ENCODE data around the gene GLTPD2.
"Not testable (repeated sequence)": the region's sequence is repeated elsewhere in the genome, so short reads cannot be mapped to it uniquely, and the experiment has no call there.

The GLTPD2 gene

DNA sequence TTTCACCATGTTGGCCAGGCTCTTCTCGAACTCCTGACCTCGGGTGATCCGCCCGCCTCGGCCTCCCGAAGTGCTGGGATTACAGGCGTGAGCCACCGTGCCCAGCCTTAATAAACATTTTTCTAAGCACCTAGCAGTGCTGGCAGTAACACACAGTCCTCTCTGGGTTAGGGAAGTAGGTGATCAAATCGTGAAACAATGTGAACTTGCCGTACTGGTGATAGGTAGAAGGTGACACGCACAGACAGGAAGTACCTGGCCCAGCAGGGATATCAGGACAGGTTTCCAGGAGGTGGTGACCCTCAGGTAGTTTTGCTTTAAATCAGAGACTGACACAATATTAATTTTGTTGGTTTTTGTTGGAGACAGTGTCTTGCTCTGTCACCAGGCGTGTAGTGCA, 22.7 kb downstream of the GLTPD2 start:
- H3K27me3 ChIP-seq (ENCODE audit: low read depth, low read length): no peaks in the 10 kb centered on the region
- peaks cover 0 to 28% of the 10 kb centered on the region in 2 donors for H3K36me3 ChIP-seq (ENCODE audit: control insufficient read depth in 1 of 2, insufficient read depth in 2 of 2, low read length in 2 of 2)
- H3K4me1 ChIP-seq (ENCODE audit: control insufficient read depth in 1 of 2, insufficient read depth in 2 of 2, low read length in 2 of 2): peaks cover 9 to 17% of the 10 kb centered on the region in 2 donors
- no peaks in the 10 kb centered on the region for H3K9me3 ChIP-seq (ENCODE audit: control insufficient read depth in 1 of 2, low read length in 2 of 2)
- no peak overlapping the region for H3K27ac ChIP-seq (ENCODE audit: low read length)
- H3K4me3 ChIP-seq (ENCODE audit: low read depth in 1 of 2, low read length in 2 of 2): no peak overlapping the region

DNA sequence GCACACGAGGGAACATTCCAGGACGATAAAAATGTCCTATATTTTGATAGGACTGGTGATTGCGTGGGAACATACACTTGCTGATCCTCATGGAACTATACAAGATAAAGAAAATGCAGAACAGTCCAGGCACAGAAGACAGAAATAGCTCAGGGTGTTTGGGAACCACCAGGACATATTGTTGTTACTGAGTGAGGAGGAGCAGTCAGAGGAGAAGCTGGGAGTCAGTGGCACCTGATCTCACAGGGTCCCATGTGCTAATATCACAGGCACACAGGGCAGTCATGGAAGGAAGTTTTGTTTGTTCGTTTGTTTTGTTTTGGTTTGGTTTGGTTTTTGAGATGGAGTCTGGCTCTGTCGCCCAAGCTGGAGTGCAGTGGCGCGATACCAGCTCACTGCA, 23.9 kb downstream of the GLTPD2 start:
- Histone ChIP-seq H3K4me1 (ENCODE audit: control insufficient read depth in 1 of 2, insufficient read depth in 2 of 2, low read length in 2 of 2) (peaks cover 8 to 15% of the 10 kb centered on the region in 2 donors), H3K27ac (ENCODE audit: low read length) (no peak overlapping the region), H3K9me3 (ENCODE audit: control insufficient read depth in 1 of 2, low read length in 2 of 2) (no peaks in the 10 kb centered on the region), H3K27me3 (ENCODE audit: low read depth, low read length) (no peaks in the 10 kb centered on the region), H3K36me3 (ENCODE audit: control insufficient read depth in 1 of 2, insufficient read depth in 2 of 2, low read length in 2 of 2) (peaks cover 0 to 36% of the 10 kb centered on the region in 2 donors), H3K4me3 (ENCODE audit: low read depth in 1 of 2, low read length in 2 of 2) (no peak overlapping the region)

DNA sequence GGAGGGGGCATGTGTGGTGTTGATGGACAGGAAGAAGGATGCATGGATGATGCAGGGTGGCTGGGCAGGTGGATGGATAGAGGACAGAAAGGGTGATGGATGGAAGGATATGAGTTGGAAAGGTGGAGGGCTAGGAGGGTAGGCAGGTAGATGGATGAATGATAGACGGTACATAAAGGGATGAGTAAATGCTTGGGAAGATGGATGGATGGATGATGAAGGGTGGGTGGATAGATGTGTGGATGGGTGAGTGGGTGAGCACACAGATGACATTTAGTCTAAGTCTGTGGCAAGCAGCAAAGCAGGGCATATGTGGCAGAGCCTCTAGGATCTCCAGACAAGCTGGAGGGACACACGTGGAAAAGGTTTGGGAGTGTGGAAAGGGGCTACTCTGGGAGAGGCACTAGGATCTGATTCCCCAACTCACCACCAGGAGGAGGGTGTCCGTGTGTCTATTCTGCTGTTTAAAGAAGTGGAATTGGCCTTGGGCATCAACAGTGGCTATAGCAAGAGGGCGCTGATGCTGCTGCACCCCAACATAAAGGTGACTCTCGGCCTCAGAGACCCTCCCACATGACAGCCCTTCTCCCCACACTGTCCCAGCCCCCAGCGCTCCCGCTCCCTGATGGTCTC, 26.4 kb downstream of the GLTPD2 start:
- Histone ChIP-seq H3K9me3 (ENCODE audit: control insufficient read depth in 1 of 2, low read length in 2 of 2) (no peaks in the 10 kb centered on the region), H3K27me3 (ENCODE audit: low read depth, low read length) (no peaks in the 10 kb centered on the region), H3K27ac (ENCODE audit: low read length) (no peak overlapping the region), H3K36me3 (ENCODE audit: control insufficient read depth in 1 of 2, insufficient read depth in 2 of 2, low read length in 2 of 2) (peaks cover 4 to 41% of the 10 kb centered on the region in 2 donors), H3K4me3 (ENCODE audit: low read depth in 1 of 2, low read length in 2 of 2) (no peak overlapping the region), H3K4me1 (ENCODE audit: control insufficient read depth in 1 of 2, insufficient read depth in 2 of 2, low read length in 2 of 2) (peaks cover 0 to 4% of the 10 kb centered on the region in 2 donors)

DNA sequence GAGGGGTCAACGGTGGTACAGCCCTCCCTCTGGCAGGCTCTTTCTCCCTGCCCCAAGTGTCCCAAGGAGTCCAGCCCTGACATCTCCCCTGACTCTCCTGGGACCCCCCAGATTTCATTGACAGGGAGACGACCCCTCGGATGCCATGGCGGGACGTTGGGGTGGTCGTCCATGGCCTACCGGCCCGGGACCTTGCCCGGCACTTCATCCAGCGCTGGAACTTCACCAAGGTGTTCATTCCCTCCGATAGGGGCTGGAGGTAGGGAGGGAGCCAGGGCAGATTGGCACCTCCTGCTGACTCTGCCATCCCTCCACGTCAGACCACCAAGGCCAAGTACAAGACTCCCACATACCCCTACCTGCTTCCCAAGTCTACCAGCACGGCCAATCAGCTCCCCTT, 28.1 kb downstream of the GLTPD2 start:
- Histone ChIP-seq H3K4me3 (ENCODE audit: low read depth in 1 of 2, low read length in 2 of 2) (no peak overlapping the region), H3K4me1 (ENCODE audit: control insufficient read depth in 1 of 2, insufficient read depth in 2 of 2, low read length in 2 of 2) (no peaks in the 10 kb centered on the region), H3K9me3 (ENCODE audit: control insufficient read depth in 1 of 2, low read length in 2 of 2) (no peaks in the 10 kb centered on the region), H3K27ac (ENCODE audit: low read length) (no peak overlapping the region), H3K27me3 (ENCODE audit: low read depth, low read length) (no peaks in the 10 kb centered on the region), H3K36me3 (ENCODE audit: control insufficient read depth in 1 of 2, insufficient read depth in 2 of 2, low read length in 2 of 2) (peaks cover 4 to 35% of the 10 kb centered on the region in 2 donors)

DNA sequence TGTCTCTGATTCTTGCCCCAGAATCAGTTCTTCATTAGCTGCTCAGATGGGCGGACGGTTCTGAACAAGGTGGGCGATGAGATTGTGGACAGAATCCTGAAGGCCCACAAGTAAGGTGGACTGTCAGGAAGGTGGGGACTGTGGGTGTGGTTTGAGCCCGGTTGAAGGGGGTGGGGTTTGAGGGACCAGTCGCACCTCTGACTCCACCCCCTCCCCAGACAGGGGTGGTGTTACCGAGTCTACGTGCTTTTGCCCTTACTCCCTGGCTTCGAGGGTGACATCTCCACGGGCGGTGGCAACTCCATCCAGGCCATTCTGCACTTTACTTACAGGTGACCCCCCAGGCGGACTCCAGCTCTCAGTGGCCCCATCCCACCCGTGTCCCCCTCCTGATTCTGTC, 29.5 kb downstream of the GLTPD2 start:
- Histone ChIP-seq H3K4me1 (ENCODE audit: control insufficient read depth in 1 of 2, insufficient read depth in 2 of 2, low read length in 2 of 2) (no peaks in the 10 kb centered on the region), H3K36me3 (ENCODE audit: control insufficient read depth in 1 of 2, insufficient read depth in 2 of 2, low read length in 2 of 2) (peaks cover 4 to 44% of the 10 kb centered on the region in 2 donors), H3K4me3 (ENCODE audit: low read depth in 1 of 2, low read length in 2 of 2) (no peak overlapping the region), H3K27me3 (ENCODE audit: low read depth, low read length) (no peaks in the 10 kb centered on the region), H3K27ac (ENCODE audit: low read length) (no peak overlapping the region), H3K9me3 (ENCODE audit: control insufficient read depth in 1 of 2, low read length in 2 of 2) (no peaks in the 10 kb centered on the region)

DNA sequence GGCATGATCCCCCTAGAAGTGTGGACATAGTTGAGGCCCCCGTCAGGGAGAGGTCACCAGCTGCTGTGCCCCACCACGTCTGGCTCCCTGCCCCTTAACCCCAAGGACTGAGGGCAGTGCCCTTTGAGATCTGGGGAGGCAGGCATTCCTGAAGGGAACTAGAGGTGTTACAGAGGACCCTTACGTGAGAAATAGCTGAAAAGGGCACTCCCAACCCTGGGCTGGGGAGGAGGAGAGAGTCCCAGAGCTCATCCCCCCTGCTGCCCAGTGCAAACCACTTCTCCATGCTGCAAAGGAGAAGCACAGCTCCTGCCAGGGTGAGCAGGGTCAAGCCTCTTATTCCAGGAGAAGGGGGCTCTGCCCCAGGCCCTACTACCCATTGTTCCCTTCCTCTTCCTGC, 34.1 kb downstream of the GLTPD2 start:
- H3K27ac ChIP-seq (ENCODE audit: low read length): no peak overlapping the region
- no peaks in the 10 kb centered on the region for H3K9me3 ChIP-seq (ENCODE audit: control insufficient read depth in 1 of 2, low read length in 2 of 2)
- H3K27me3 ChIP-seq (ENCODE audit: low read depth, low read length): no peaks in the 10 kb centered on the region
- H3K4me3 ChIP-seq (ENCODE audit: low read depth in 1 of 2, low read length in 2 of 2): no peak overlapping the region
- H3K36me3 ChIP-seq (ENCODE audit: control insufficient read depth in 1 of 2, insufficient read depth in 2 of 2, low read length in 2 of 2): peaks cover 4 to 19% of the 10 kb centered on the region in 2 donors
- H3K4me1 ChIP-seq (ENCODE audit: control insufficient read depth in 1 of 2, insufficient read depth in 2 of 2, low read length in 2 of 2): no peaks in the 10 kb centered on the region

DNA sequence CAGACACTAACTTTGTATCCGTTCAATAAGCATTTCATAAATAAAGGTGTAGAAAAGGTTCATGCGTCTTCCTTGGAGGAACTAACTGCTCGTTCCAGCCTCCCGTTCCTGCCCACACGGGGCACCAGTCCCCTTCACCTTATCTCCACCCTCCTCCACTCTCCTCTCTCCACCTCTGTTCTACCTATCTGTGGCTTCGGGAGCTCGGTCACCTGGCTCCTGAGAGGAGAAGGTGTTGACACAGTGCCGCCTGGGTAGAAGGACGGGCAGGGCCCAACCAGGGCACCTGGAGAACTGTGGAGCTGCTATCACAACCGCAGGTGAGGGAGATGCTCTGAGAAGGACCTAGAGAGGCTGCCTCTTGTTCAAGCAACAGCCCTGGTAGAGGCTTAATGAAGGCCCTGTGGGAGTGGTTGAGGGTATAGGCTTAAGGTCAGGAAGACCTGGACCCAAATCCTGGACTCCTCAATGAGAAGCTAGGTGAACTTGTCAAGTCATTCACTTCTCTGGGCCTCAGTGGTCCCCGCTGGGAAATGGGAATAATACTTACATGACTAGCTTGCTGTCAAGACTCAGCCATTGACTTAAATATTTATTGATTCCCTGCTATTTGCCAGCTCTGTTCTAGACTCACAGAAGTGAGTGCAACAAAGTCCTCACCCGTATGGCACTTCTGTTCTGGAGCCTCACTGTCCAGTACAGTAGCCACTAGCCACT, 34.8 kb downstream of the GLTPD2 start:
- Histone ChIP-seq H3K9me3 (ENCODE audit: control insufficient read depth in 1 of 2, low read length in 2 of 2) (no peaks in the 10 kb centered on the region), H3K4me1 (ENCODE audit: control insufficient read depth in 1 of 2, insufficient read depth in 2 of 2, low read length in 2 of 2) (no peaks in the 10 kb centered on the region), H3K27me3 (ENCODE audit: low read depth, low read length) (no peaks in the 10 kb centered on the region), H3K4me3 (ENCODE audit: low read depth in 1 of 2, low read length in 2 of 2) (no peak overlapping the region), H3K36me3 (ENCODE audit: control insufficient read depth in 1 of 2, insufficient read depth in 2 of 2, low read length in 2 of 2) (peaks cover 0 to 19% of the 10 kb centered on the region in 2 donors), H3K27ac (ENCODE audit: low read length) (no peak overlapping the region)

DNA sequence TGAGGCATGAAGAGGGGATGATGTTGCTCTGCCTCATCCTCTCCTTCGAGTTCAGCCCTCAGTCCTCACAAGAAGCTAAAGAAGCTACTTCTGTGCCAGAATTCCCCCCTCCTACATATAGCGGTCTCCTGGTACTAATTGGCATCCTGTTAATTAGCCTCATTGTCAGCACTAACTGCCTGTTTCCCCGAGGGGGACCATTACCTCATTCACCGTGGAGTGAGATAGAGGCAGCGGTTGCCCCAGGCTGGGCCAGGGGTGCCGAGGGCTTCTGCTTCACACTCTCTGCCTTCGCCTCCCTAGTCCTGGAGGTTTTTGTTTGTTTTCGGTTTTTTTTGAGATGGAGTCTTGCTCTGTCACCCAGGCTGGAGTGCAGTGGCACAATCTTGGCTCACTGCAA, 38.6 kb downstream of the GLTPD2 start:
- Histone ChIP-seq H3K36me3 (ENCODE audit: control insufficient read depth in 1 of 2, insufficient read depth in 2 of 2, low read length in 2 of 2) (peaks cover 0 to 14% of the 10 kb centered on the region in 2 donors), H3K4me3 (ENCODE audit: low read depth in 1 of 2, low read length in 2 of 2) (no peak overlapping the region), H3K27ac (ENCODE audit: low read length) (no peak overlapping the region), H3K4me1 (ENCODE audit: control insufficient read depth in 1 of 2, insufficient read depth in 2 of 2, low read length in 2 of 2) (no peaks in the 10 kb centered on the region), H3K9me3 (ENCODE audit: control insufficient read depth in 1 of 2, low read length in 2 of 2) (no peaks in the 10 kb centered on the region), H3K27me3 (ENCODE audit: low read depth, low read length) (no peaks in the 10 kb centered on the region)

DNA sequence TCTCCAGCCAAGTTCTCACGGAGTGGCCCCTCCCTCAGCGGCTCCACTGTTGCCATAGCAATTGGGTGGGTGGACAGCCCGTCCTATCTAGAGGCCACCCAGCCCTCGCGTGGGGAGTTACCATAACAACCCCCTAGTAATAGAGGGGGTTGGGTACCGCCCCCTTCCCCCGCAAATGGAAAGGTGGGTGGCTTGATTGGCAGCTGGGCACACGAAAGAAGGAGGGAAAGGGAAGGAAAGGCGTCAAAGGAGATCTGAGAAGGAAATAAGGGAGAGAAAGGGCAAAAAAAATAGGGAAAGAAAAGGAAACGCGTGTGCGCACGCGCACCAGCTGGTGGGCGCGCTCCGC, 44.0 kb downstream of the GLTPD2 start:
- H3K27me3 ChIP-seq (ENCODE audit: low read depth, low read length); H3K27ac ChIP-seq (ENCODE audit: low read length); H3K9me3 ChIP-seq (ENCODE audit: control insufficient read depth in 1 of 2, low read length in 2 of 2); H3K36me3 ChIP-seq (ENCODE audit: control insufficient read depth in 1 of 2, insufficient read depth in 2 of 2, low read length in 2 of 2): not testable (repeated sequence)
- H3K4me3 ChIP-seq (ENCODE audit: low read depth in 1 of 2, low read length in 2 of 2): peak overlapping the region; percentile 87
- peaks cover 17 to 27% of the 10 kb centered on the region in 2 donors for H3K4me1 ChIP-seq (ENCODE audit: control insufficient read depth in 1 of 2, insufficient read depth in 2 of 2, low read length in 2 of 2)

DNA sequence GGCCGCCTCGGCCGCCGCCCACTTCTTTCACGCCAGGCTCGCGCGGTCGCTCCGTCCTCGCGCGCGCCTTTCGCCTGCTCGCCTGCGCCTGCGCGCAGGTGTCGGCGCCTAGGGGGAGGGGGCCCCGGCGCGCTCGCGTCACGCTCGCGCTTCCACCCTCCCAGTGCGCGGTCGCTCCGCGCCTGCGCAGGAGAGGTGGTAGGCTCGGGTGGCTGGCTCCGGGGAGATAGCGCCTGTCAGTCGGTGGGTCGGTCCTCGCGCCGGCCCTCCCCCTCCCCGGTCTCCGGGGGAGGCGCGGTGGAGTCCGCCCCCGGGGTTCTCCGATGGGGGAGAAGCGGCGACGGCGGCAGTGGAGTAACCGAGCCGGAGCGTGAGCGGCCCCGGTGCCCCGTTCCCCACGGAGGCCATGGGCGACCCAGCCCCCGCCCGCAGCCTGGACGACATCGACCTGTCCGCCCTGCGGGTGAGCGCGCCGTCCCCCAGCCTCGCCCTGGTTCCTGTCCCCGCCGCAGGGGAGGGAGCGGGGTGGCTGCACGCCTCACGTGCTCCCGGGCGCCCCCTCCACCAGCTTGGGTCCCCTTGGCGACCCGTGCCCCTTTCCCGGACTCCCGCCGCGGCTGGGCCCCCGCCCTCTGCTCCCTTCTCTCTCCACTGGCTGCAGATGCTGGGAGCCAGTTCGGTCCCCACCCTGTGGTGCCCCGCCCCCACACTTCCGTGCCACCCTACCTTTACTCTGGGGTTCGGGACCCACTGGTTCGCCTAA, 44.6 kb downstream of the GLTPD2 start, which contains the start of gene MINK1:
TSS of gene MINK1 (plus strand) at position 163 of the 763 bp plus-strand sequence. CDS start at position 407, 244 bp downstream.
- H3K9me3 ChIP-seq (ENCODE audit: control insufficient read depth in 1 of 2, low read length in 2 of 2): no peaks in the 10 kb centered on the region
- peaks cover 20 to 31% of the 10 kb centered on the region in 2 donors for H3K4me1 ChIP-seq (ENCODE audit: control insufficient read depth in 1 of 2, insufficient read depth in 2 of 2, low read length in 2 of 2)
- no peaks in the 10 kb centered on the region for H3K27me3 ChIP-seq (ENCODE audit: low read depth, low read length)
- H3K36me3 ChIP-seq (ENCODE audit: control insufficient read depth in 1 of 2, insufficient read depth in 2 of 2, low read length in 2 of 2): no peaks in the 10 kb centered on the region
- peak within 1 kb of the TSS; percentile 77 for H3K27ac ChIP-seq (ENCODE audit: low read length)
- peak within 1 kb of the TSS; percentile 87 for H3K4me3 ChIP-seq (ENCODE audit: low read depth in 1 of 2, low read length in 2 of 2)

DNA sequence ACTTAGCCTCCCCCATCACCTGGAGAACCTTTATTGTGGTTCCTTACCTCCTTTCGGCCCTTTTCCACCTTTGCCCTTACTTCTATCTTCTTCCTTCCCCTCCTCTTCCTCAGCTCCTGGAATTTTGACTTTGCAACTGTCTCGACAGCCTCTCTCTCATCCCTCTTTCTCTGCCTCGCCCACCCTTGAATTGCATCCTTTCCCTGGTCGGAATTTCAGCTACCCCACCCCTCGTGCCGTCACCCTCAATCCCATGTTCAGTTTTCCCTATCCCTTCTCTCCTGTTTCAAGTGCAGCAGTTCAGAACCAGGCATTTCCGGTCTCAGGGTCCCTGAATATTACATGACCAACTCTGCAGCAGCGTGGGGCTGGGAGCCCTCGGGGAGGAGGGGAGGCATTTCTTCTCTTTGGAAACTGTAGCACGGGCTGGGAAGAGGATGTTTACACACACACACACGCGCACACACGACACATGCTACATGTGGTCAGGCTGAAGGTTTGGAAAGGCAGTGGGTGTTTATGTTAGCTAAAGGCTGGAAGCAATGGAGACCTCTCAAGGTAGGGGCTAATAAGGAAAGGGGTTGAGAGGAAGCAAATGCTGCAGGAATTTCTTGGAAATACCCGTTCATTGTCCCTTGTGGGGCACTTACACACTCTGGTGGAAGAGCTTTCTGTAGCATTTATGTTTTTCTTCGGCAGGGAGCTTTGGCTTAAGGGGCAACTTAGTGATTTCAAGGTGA, 45.3 kb downstream of the GLTPD2 start:
- Histone ChIP-seq H3K4me1 (ENCODE audit: control insufficient read depth in 1 of 2, insufficient read depth in 2 of 2, low read length in 2 of 2) (peaks cover 24 to 31% of the 10 kb centered on the region in 2 donors), H3K4me3 (ENCODE audit: low read depth in 1 of 2, low read length in 2 of 2) (peak overlapping the region; percentile 87), H3K9me3 (ENCODE audit: control insufficient read depth in 1 of 2, low read length in 2 of 2) (no peaks in the 10 kb centered on the region), H3K36me3 (ENCODE audit: control insufficient read depth in 1 of 2, insufficient read depth in 2 of 2, low read length in 2 of 2) (no peaks in the 10 kb centered on the region), H3K27ac (ENCODE audit: low read length) (peak overlapping the region; percentile 77), H3K27me3 (ENCODE audit: low read depth, low read length) (no peaks in the 10 kb centered on the region)

All from muscle layer of duodenum (tissue), 2 donors.